HG03103 (cell line): ENCODE results near the gene AAMP.
A peak's percentile ranks its signal among the peaks of the same experiment; 100 is the strongest.

Experiments used
- ATAC-seq: cut with Tn5 transposase; IDR thresholded peaks from one replicate; pipeline ENCODE4 v1.9.1; 2021; ENCODE audit warnings: low read depth; ENCODE audit not compliant: unreplicated experiment

AAMP gene

DNA sequence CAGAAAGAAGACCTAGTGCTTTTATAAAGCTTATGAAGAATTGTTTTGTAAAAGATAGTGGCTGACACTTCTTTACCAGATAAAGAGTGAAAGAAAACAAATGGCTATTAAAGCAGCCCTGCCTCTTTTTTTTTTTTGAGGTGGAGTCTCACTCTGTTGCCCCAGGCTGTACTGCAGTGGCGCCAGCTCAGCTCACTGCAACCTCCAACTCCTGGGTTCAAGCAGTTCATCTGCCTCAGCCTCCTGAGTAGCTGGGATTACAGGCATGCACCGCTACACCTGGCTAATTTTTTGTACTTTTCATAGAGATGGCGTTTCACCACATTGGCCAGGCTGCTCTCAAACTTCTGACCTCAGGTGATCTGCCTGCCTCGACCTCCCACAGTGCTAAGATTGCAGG is 40.1 kb downstream of the AAMP start:
- no peak for ATAC-seq

DNA sequence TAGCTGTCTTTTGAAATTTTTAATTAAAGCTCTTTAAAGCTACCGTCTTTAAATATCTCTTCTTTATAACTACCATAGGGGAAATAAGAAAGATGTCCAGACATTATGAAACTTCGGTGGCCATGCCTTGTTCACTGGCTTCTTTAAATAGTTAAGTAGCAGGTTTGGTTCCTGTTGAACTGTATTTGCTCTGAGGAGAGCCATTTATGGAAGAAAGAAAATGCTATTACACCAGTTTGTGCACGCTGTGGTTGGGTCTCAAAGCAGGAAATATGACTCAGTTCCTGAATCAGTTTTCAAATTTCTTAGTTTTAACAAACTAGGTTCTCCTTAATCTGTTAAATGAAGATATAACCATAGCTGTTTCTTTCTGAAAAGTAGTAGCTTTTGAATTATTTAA is 40.7 kb downstream of the AAMP start:
- peak; percentile 90 for ATAC-seq

DNA sequence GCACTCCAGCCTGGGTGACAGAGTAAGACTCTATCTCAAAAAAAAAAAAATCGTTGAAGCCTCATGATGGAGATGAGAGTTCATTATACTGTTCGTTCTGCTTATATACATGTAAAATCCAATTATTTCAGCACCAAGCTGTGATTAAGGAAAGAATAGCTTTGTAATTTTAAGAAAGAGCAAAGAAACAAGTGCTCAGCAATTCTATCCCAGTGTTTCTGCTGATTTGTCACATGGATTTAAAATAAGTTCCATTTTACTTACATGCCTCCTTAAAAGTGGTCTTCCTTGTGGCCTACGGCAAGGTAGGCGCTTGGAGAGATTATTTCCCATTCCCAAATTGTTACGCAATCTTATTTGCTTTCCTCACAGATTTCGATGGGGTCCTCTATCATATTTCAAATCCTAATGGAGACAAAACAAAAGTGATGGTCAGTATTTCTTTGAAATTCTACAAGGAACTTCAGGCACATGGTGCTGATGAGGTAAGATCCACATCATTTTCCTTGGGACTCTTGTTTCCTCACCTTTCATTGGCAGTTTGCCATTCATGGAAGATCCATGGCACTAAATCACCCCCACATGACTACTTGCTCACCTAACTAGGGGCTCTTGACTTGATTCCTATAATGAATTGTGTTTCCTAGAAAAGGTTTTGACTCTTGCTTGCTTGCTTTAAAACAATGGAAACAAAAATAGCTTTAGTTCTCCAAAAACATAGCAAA is 41.4 kb downstream of the AAMP start:
- ATAC-seq = no peak

DNA sequence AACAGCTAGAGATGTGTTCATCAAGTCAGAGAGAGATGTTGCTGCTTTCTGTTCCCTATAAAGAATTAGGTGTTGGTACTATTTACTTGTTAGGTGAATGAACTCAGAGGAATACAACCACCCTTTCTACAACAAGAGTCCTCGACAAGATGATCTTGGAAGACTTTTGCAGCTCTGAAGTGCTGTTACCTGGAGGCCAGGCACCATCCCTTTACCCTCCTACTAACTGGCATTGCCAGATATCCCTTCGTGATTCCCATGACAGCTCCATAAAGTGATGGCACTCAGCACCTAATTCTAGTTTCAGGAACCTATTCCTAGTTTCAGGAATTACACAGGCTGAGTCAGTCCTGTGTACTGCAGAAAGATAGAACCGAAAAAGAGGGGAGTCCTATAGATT is 43.0 kb downstream of the AAMP start:
- ATAC-seq = no peak

DNA sequence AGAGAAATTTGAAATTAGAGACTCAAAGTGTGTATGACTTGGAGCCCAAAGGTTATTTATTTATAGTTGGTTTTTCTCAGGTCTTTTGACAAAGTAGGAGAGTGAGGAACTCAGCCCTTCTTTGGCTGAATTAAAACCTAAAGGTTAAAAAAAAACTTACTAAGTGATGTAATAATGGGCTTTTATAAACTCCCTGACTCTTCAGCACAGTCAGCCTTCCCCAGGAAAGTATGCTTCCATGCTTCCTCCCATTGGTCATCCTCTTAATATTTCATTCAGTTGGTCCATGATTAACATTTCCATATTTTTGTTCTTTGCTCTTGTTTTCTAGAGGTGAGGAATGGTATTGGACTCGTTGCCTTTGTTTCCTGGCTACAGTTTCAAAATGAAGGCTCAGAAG is 45.8 kb downstream of the AAMP start:
- ATAC-seq = no peak

DNA sequence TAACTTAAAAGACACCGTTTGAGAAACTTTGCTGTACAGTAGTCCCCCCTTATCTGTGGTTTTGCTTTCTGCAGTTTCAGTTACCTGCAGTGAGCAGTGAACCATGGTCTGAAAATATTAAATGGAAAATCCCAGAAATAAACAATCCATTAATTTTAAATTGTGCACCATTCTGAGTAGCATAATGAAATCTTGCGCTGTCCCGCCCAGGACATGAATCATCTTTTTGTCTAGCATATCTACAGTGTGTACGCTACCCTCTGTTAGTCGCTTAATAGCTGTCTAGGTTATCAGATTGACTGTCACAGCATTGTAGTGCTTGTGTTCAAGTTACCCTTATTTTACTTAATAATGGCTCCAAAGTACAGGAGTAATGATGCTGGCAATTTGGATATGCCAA is 46.9 kb downstream of the AAMP start:
- ATAC-seq = no peak

DNA sequence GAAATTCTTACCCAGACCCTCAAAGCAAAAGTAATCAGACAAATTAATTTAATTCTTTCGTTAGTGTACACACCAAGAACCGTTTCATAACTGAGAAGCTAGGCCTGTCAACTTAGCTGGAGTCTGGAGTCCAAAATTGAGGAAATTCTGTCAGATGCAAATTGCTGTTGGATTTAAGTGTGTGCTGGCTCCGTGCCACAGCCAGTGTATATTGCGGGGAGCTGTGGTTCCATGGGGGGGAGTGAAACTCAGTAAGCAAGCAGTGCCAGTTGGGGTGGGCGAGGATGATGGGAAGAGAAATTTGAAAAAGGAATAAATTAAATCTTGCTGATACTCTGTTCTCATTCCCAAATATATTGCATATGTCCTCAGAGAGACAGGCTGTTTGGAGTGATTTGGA is 48.9 kb downstream of the AAMP start:
- no peak for ATAC-seq

DNA sequence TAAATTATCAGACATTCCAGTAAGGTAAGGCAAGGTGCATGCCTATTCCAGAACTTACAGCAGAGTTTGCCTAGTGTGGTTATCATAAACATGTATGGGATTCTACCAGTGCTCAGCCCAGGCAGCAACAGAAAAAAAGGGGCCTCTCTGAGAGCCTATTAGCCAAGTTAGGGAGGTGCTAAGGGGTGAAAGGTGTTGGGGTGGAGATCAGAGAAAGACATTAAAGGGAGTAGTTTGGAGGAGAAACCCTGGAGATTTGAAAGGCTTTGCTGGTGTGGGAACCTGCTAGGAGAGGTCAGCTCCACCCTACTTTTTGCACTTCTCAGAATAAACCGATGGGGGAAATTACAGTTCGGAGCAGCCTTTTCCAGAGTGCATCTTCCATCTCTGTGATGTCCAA is 50.0 kb downstream of the AAMP start:
- ATAC-seq = no peak

DNA sequence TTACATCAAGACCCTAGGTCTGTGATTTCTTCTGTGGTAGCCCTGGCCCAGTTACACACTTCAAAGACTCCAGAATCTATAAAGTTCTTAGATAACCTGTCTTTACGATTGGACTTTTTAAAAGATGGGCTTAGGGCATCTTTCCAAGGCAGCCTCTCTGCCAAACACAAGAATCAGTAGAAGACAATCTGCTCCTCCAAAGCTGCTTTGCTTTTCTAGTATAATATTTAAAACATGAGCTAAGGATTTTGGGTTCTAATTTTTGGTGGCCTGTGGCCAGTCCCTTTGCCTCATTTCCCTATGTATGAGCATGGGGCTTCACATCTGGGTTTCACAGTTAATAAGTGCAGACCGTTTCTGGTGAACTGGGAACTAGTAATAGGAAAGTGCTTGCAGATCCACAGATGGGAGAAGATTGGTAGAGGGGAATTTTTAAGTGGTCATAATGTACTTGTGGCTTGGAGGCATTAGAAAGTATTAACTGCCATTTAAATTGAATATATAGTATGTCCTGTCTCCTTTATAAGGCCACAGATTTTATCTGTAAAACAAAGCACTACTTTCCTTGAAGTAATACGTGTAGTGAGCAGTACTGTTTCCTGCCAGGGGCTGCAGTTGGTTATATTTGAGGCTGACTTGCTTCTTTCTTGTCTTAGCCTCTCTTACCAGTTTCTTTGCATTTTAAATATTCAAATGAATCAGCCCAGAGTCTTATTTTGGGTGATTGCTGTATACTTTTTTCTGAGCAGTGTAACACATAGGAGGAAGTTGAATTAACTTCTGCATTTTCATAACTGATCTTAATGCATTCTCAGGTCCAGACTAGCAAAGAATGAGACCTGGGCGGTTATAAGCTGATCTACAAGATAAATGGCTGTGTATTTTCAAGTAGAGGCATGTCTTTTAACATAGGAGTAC is 51.4 kb downstream of the AAMP start:
- ATAC-seq = peak; percentile 40

DNA sequence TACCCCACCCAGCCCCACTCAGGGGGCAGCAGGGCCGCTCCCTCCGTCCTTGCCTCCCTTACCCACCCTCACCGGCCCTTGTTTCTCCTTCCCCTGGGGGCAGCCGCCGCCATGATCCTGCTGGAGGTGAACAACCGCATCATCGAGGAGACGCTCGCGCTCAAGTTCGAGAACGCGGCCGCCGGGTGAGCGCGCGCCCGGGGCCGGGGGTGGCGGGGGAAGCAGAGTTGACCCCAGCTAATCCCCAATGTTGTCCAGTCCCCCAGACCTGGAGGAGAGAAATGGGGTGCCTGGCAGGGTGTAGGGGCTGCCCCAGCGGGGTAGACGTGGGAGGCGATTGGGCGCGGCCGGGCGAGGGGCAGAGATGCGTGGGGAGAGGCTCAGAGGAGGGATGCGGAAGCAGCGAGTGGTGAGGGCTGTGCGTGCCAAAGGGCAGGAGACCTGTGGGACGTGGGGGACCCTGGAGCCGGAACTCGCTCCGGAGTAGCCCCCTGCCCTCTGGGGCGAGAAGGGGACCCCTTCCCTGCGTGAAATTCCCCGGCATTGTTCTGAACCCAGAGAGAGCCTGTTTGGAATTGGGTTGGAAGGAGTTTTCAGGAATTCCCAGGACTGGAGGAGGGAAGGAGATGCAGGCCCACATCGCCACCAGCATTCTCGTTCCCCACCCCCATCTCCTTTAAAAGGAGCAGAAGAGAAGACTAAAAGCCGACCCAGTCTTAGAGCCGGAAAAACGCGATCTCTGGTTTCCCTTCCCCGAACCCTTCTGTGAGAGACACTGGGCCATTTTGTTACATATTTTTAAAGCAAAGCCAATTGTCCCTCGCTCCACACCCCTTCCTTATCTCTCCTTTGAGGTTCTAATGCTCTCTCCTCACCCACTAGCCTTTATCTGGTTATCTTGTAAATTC is 52.3 kb downstream of the AAMP start:
- no peak for ATAC-seq

DNA sequence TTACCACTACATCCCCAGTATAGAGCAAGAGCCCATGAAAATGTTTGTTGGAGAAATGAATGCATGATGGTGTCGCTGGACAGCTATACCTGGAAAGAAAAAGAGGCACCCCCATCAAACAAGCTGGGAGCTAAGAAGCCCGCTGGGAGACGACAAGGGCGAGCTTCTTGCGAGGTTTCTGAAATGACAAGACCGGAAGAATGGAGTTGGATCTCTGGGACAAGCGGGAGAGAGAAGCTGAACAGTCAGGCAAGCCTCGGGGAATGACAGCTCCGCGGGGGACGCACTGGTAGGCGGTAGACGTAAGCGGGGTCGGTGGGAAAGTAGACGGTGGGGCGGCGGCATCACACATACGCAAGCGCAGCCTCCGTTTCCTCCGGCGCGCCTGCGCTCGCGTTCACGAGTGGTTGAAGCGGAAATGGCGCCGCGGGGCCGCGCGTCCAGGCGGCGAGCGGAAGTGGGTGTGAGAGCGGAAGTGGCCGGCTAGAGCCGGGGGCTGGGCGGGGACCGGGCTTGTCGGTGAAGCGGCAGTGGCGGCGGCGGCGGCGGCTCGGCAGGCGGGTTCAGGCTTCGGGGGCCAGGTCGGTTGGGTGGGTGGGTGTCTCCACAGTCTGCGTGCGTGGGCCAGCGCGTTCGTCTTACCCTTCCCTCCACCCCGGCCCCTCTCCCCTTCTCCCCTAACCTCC is 53.1 kb downstream of the AAMP start, which contains the start of gene ARPC2:
ARPC2 (plus strand) TSS at position 516 of the 686 bp plus-strand sequence. CDS start 282 bp downstream, outside the sequence.
- ATAC-seq = peak; percentile 58

DNA sequence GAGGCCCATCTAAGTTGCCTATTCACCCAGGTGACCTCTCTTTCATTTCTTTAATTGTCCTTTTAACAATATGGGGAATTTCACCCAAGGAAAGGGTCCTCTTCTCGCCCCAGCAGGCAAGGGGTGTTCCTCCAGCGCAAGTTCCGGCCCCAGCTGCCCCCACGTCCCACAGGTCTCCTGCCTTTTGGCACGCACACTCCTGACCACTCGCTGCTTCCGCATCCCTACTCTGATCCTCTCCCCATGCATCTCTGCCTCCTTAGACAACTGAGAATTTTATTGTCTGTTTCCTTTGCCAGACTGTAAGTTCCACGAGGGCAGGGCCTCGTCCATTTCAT is 53.6 kb downstream of the AAMP start:
- ATAC-seq = no peak
